GM18867 (cell line): ENCODE results near the gene RCCD1.

Experiments
- ATAC-seq: cut with Tn5 transposase; IDR thresholded peaks from one replicate; pipeline ENCODE4 v1.9.1; 2021; ENCODE audit warnings: mild to moderate bottlenecking, moderate library complexity; ENCODE audit not compliant: unreplicated experiment

RCCD1 gene

GRCh38 chr15:90942354-90943120, 12.1 kb upstream of the RCCD1 start:
- ATAC-seq, result no peak

- ATAC-seq, result no peak
These were observed 9.6 kb upstream of the RCCD1 start for GRCh38 chr15:90945091-90945490.

GRCh38 chr15:90946538-90946937, 8.1 kb upstream of the RCCD1 start:
- ATAC-seq, result no peak

- ATAC-seq, result no peak
These were observed 7.6 kb upstream of the RCCD1 start for GRCh38 chr15:90946941-90947576.

- ATAC-seq, result no peak
These were observed 6.9 kb upstream of the RCCD1 start for GRCh38 chr15:90947577-90948357.

GRCh38 chr15:90948506-90948905, 6.2 kb upstream of the RCCD1 start:
- no peak for ATAC-seq

GRCh38 chr15:90949979-90950675, 4.6 kb upstream of the RCCD1 start:
- no peak for ATAC-seq

GRCh38 chr15:90950676-90951075, 4.0 kb upstream of the RCCD1 start:
- no peak for ATAC-seq

GRCh38 chr15:90952901-90953677, 1.6 kb upstream of the RCCD1 start:
- ATAC-seq, result no peak

GRCh38 chr15:90953947-90954711, 555 bp upstream of the RCCD1 start:
- no peak for ATAC-seq

GRCh38 chr15:90955624-90956273, 1.1 kb downstream of the RCCD1 start:
- ATAC-seq, result no peak

GRCh38 chr15:90956274-90957030, 1.8 kb downstream of the RCCD1 start:
- ATAC-seq, result no peak

GRCh38 chr15:90957031-90957790, 2.5 kb downstream of the RCCD1 start:
- no peak for ATAC-seq

- ATAC-seq, result no peak
These were observed 3.1 kb downstream of the RCCD1 start for GRCh38 chr15:90957791-90958190.

- no peak for ATAC-seq
These were observed 4.4 kb downstream of the RCCD1 start for GRCh38 chr15:90959028-90959595.

- no peak for ATAC-seq
These were observed 5.2 kb downstream of the RCCD1 start for GRCh38 chr15:90959894-90960293.

- ATAC-seq, result no peak
These were observed 5.8 kb downstream of the RCCD1 start for GRCh38 chr15:90960298-90961091.
